HG03442 (cell line): ENCODE measurements around the gene CCDC158.
"Not testable (repeated sequence)": the region's sequence is repeated elsewhere in the genome, so short reads cannot be mapped to it uniquely, and the experiment has no call there.

Source experiments
- ATAC-seq: cut with Tn5 transposase; IDR thresholded peaks from one replicate; pipeline ENCODE4 v1.9.1; 2021; ENCODE audit warnings: mild to moderate bottlenecking, moderate library complexity; ENCODE audit not compliant: unreplicated experiment

Gene CCDC158

GRCh38 chr4:76430519-76431388 is 9.8 kb upstream of the CCDC158 start:
- ATAC-seq = no peak

GRCh38 chr4:76429636-76430035 is 8.7 kb upstream of the CCDC158 start:
- no peak for ATAC-seq

GRCh38 chr4:76426272-76426671 is 5.3 kb upstream of the CCDC158 start:
- no peak for ATAC-seq

GRCh38 chr4:76423159-76423558 is 2.2 kb upstream of the CCDC158 start:
- not testable (repeated sequence) for ATAC-seq

- ATAC-seq = no peak
Measured at GRCh38 chr4:76420188-76420761, 666 bp downstream of the CCDC158 start.

- no peak for ATAC-seq
Measured at GRCh38 chr4:76410636-76411035, 10.3 kb downstream of the CCDC158 start.

- no peak for ATAC-seq
Measured at GRCh38 chr4:76407440-76408119, 13.4 kb downstream of the CCDC158 start.

GRCh38 chr4:76406081-76406480 is 14.9 kb downstream of the CCDC158 start:
- no peak for ATAC-seq

GRCh38 chr4:76401654-76402053 is 19.3 kb downstream of the CCDC158 start:
- no peak for ATAC-seq

GRCh38 chr4:76388160-76388908 is 32.6 kb downstream of the CCDC158 start:
- ATAC-seq = no peak

GRCh38 chr4:76386566-76387305 is 34.2 kb downstream of the CCDC158 start:
- ATAC-seq = no peak

GRCh38 chr4:76385974-76386373 is 35.0 kb downstream of the CCDC158 start:
- ATAC-seq = no peak

GRCh38 chr4:76384052-76384451 is 36.9 kb downstream of the CCDC158 start:
- no peak for ATAC-seq

- ATAC-seq = no peak
Measured at GRCh38 chr4:76383001-76383400, 37.9 kb downstream of the CCDC158 start.

- no peak for ATAC-seq
Measured at GRCh38 chr4:76381986-76382385, 39.0 kb downstream of the CCDC158 start.

GRCh38 chr4:76380561-76380960 is 40.4 kb downstream of the CCDC158 start:
- no peak for ATAC-seq

GRCh38 chr4:76377911-76378310 is 43.0 kb downstream of the CCDC158 start:
- ATAC-seq = no peak

GRCh38 chr4:76377481-76377901 is 43.5 kb downstream of the CCDC158 start:
- ATAC-seq = no peak

- no peak for ATAC-seq
Measured at GRCh38 chr4:76376534-76376933, 44.4 kb downstream of the CCDC158 start.

- ATAC-seq = no peak
Measured at GRCh38 chr4:76375703-76376102, 45.2 kb downstream of the CCDC158 start.
